HFF-Myc (cell line): Measurements from ENCODE around the gene XPR1.

Experiments
- DNase-seq: peaks from one replicate; pipeline ENCODE4 v3.0.0-alpha.2; 2011; ENCODE audit warnings: low read depth; ENCODE audit errors: extremely low read depth
- H3K4me3 ChIP-seq: replicated peaks from 2 replicates; pipeline ENCODE4 v1.5.1; 2011; ENCODE audit warnings: low read depth, mild to moderate bottlenecking, control low read depth, low read length
- CTCF ChIP-seq: IDR thresholded peaks from 2 replicates; pipeline ENCODE4 v1.5.1; 2012; ENCODE audit warnings: mild to moderate bottlenecking, low read depth, low read length, control low read depth; ENCODE audit errors: missing control alignments

XPR1 gene

GRCh38 chr1:180919183-180919700 is 287.4 kb downstream of the XPR1 start:
- TF ChIP-seq CTCF, result no peak
- no peak overlapping the region for H3K4me3 ChIP-seq
- DNase-seq, result no peak

GRCh38 chr1:180920193-180920592 is 288.4 kb downstream of the XPR1 start:
- no peak for DNase-seq
- TF ChIP-seq CTCF, result no peak
- H3K4me3 ChIP-seq, result no peak overlapping the region

GRCh38 chr1:180920702-180921101 is 288.9 kb downstream of the XPR1 start:
- DNase-seq, result no peak
- TF ChIP-seq CTCF, result peak; percentile 23
- H3K4me3 ChIP-seq, result no peak overlapping the region

GRCh38 chr1:180921386-180921785 is 289.6 kb downstream of the XPR1 start:
- no peak overlapping the region for H3K4me3 ChIP-seq
- DNase-seq, result no peak
- TF ChIP-seq CTCF, result no peak

GRCh38 chr1:180921891-180922630 is 290.2 kb downstream of the XPR1 start:
- no peak overlapping the region for H3K4me3 ChIP-seq
- TF ChIP-seq CTCF, result no peak
- DNase-seq, result no peak

GRCh38 chr1:180922631-180923015 is 290.8 kb downstream of the XPR1 start:
- no peak overlapping the region for H3K4me3 ChIP-seq
- no peak for TF ChIP-seq CTCF
- DNase-seq, result no peak
